NCI-H2227 (cell line): Measurements from ENCODE around the gene DCT.

Experiments used
- DNase-seq: peaks from one replicate; lab custom pipeline; 2025; ENCODE audit not compliant: unreplicated experiment; lab: John Stamatoyannopoulos, UW

DCT gene

GRCh38 chr13:94400874-94401273 is 78.6 kb downstream of the DCT start:
- no peak for DNase-seq

GRCh38 chr13:94399812-94400211 is 79.7 kb downstream of the DCT start:
- no peak for DNase-seq

DNA sequence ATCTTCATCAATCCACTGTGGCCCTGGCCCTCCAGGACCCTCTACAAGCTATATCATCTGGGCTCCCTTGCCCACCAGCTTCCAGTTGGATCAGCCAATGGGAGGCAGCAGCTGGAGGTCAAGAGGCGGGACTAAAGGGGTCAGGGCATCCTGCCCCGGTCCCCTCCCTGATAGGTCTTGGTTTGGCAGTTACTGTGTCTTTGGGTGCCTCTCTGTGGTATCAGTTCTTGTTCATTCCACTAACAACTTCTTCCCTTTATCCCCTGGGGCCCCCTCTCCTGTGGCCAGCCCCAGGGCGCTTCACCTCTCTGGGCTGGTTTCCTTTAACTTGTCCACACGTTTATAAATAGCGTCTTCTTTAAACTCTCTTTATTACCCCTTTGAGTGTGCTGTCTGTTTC is 83.6 kb downstream of the DCT start:
- DNase-seq: no peak

GRCh38 chr13:94394723-94395122 is 84.8 kb downstream of the DCT start:
- no peak for DNase-seq

DNA sequence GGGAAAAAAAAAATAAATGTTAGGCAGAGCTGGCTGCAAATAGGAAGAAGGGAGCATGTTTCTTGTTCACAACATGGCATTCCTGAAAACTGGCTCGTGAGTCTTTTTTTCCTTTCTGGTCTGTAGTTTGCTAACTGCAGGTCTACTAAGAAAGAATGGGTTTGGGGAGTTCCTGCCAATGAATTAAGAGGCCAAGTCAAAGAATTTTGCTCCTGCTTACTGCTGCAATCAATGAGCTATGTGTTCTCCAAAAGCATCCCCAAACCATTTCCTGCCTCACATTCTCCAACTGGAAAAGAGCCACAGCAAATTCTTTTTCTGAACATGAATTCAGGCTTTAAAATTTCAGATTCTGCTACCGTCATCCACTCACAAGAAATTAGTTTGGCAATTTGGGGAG is 88.6 kb downstream of the DCT start:
- DNase-seq: no peak

DNA sequence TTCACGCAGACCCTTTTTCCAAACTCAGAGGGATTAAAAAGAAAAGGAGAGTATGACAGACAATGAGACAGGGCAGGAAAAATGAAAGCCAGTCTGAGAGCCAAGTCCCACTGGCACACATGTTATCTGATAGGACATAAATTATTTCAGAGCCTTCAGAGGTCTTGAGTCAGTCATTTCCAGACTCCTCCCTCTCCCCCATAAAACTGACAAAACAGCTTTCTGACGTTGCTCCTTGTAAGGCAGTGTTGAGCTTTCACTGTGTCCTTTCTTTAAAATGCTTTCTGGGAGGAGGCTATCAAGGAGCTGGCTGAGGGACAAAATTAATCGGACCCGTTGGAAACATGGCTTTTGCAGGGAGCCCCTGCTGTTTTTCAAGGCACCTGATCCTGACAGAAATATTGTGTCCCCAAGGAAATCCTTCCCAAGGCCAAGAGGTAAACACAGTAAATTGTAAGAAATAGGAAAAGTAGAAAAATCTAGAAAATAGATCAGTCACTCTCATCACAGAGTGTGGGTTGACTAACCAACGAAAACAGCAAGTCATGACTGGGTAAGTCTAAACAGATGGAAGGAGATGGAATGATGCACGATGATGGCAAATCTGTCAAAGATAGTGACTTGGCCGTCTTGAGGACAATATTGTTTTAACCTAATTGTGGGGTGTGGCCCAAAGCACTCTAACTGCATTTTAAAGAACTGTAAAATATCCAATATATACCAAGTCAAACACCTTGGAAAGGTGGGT is 89.7 kb downstream of the DCT start:
- DNase-seq: no peak

DNA sequence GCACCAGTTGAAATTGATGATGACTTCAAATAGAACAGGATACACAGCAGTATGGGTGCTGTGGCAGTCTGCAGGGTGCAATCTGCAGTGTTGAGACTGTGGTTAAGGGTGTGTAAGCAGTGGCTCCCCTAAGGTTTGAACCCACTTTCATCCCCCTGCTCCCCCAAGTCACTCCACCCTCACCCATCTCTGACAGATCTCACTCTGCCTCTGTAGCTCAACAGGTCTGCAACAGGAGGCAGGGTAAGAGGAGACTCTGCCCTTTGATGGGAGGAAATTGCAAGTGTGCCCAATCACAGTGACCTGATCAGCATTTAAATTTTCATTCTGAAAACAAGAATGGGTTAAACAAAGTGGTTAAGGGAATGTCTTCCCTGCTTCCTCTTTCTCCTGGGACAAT is 92.4 kb downstream of the DCT start:
- no peak for DNase-seq
